ENCODE measurements around the gene ETFBKMT.
"Not testable (repeated sequence)": the region's sequence is repeated elsewhere in the genome, so short reads cannot be mapped to it uniquely, and the experiment has no call there.

The ETFBKMT gene

GRCh38 chr12:31682136-31682962, 22.9 kb downstream of the ETFBKMT start:
- no peak overlapping the region for H3K4me3 ChIP-seq (ENCODE audit: low read length)
- peak; percentile 98 for DNase-seq

GRCh38 chr12:31685801-31686200, 26.3 kb downstream of the ETFBKMT start:
- no peaks in the 10 kb centered on the region for H3K27me3 ChIP-seq (ENCODE audit: insufficient read depth, low read length, poor library complexity)
- no peak overlapping the region for H2BK120ac ChIP-seq (ENCODE audit: low read depth, low read length)
- H3K27ac ChIP-seq (ENCODE audit: low read depth, low read length) = no peak overlapping the region
- H2AK5ac ChIP-seq (ENCODE audit: low read length) = no peak overlapping the region
- no peak overlapping the region for H3K56ac ChIP-seq (ENCODE audit: low read length)
- H3K23ac ChIP-seq (ENCODE audit: low read length) = no peak overlapping the region
- WGBS (ENCODE audit: extremely low coverage, insufficient coverage, low lambda C conversion rate) = no CpG with 5 or more reads among the region's 3 CpGs
- no peaks in the 10 kb centered on the region for H3K36me3 ChIP-seq (ENCODE audit: control insufficient read depth, insufficient read depth, low read length)
- H3K79me1 ChIP-seq (ENCODE audit: low read length) = no peaks in the 10 kb centered on the region
- no peak overlapping the region for H2BK5ac ChIP-seq (ENCODE audit: low read length)
- H4K8ac ChIP-seq (ENCODE audit: low read depth, low read length) = no peak overlapping the region
- no peak overlapping the region for H3K4me3 ChIP-seq (ENCODE audit: low read length)
- no peak overlapping the region for H3K4ac ChIP-seq (ENCODE audit: low read depth, low read length)
- H3K18ac ChIP-seq (ENCODE audit: low read length) = no peak overlapping the region
- no peak overlapping the region for H3K4me2 ChIP-seq (ENCODE audit: low read length)
- no peaks in the 10 kb centered on the region for H3K4me1 ChIP-seq (ENCODE audit: control insufficient read depth, low read depth, low read length)
- DNase-seq = no peak
- no peak overlapping the region for H4K5ac ChIP-seq (ENCODE audit: low read length)
- no peak overlapping the region for H3K9ac ChIP-seq (ENCODE audit: low read length)
- no peaks in the 10 kb centered on the region for H3K79me2 ChIP-seq (ENCODE audit: control insufficient read depth, insufficient read depth, low read length)
- no peak overlapping the region for H2BK15ac ChIP-seq (replicated peaks; ENCODE audit: low read depth)

More at GRCh38 chr12:31682136-31682962, 22.9 kb downstream of the ETFBKMT start:
- Histone ChIP-seq H2BK5ac (ENCODE audit: low read length) (no peak overlapping the region), H4K5ac (ENCODE audit: low read length) (no peak overlapping the region), H3K56ac (ENCODE audit: low read length) (no peak overlapping the region), H3K36me3 (ENCODE audit: control insufficient read depth, insufficient read depth, low read length) (no peaks in the 10 kb centered on the region), H2AK5ac (ENCODE audit: low read length) (no peak overlapping the region), H3K18ac (ENCODE audit: low read length) (no peak overlapping the region), H3K4me1 (ENCODE audit: control insufficient read depth, low read depth, low read length) (no peaks in the 10 kb centered on the region), H3K79me1 (ENCODE audit: low read length) (no peaks in the 10 kb centered on the region), H2BK120ac (ENCODE audit: low read depth, low read length) (no peak overlapping the region), H3K27ac (ENCODE audit: low read depth, low read length) (no peak overlapping the region), H3K27me3 (ENCODE audit: insufficient read depth, low read length, poor library complexity) (no peaks in the 10 kb centered on the region), H3K23ac (ENCODE audit: low read length) (no peak overlapping the region), H3K9ac (ENCODE audit: low read length) (no peak overlapping the region), H3K4ac (ENCODE audit: low read depth, low read length) (peak overlapping the region; percentile 55), H3K4me2 (ENCODE audit: low read length) (no peak overlapping the region), H2BK15ac (replicated peaks; ENCODE audit: low read depth) (peak overlapping the region; percentile 88), H3K79me2 (ENCODE audit: control insufficient read depth, insufficient read depth, low read length) (no peaks in the 10 kb centered on the region), H4K8ac (ENCODE audit: low read depth, low read length) (no peak overlapping the region)
- WGBS (ENCODE audit: extremely low coverage, insufficient coverage, low lambda C conversion rate) = no CpG with 5 or more reads among the region's 10 CpGs

GRCh38 chr12:31687101-31687527, 27.6 kb downstream of the ETFBKMT start:
- no peak overlapping the region for H2BK5ac ChIP-seq (ENCODE audit: low read length)
- H3K79me2 ChIP-seq (ENCODE audit: control insufficient read depth, insufficient read depth, low read length) = no peaks in the 10 kb centered on the region
- no peak overlapping the region for H3K9ac ChIP-seq (ENCODE audit: low read length)
- no peak overlapping the region for H3K4ac ChIP-seq (ENCODE audit: low read depth, low read length)
- no peaks in the 10 kb centered on the region for H3K4me1 ChIP-seq (ENCODE audit: control insufficient read depth, low read depth, low read length)
- DNase-seq = no peak
- no peaks in the 10 kb centered on the region for H3K27me3 ChIP-seq (ENCODE audit: insufficient read depth, low read length, poor library complexity)
- H3K18ac ChIP-seq (ENCODE audit: low read length) = no peak overlapping the region
- H3K56ac ChIP-seq (ENCODE audit: low read length) = no peak overlapping the region
- no peak overlapping the region for H4K5ac ChIP-seq (ENCODE audit: low read length)
- no peaks in the 10 kb centered on the region for H3K36me3 ChIP-seq (ENCODE audit: control insufficient read depth, insufficient read depth, low read length)
- H3K27ac ChIP-seq (ENCODE audit: low read depth, low read length) = no peak overlapping the region
- no CpG with 5 or more reads among the region's 3 CpGs for WGBS (ENCODE audit: extremely low coverage, insufficient coverage, low lambda C conversion rate)
- H3K4me3 ChIP-seq (ENCODE audit: low read length) = no peak overlapping the region
- H2BK15ac ChIP-seq (replicated peaks; ENCODE audit: low read depth) = no peak overlapping the region
- H2AK5ac ChIP-seq (ENCODE audit: low read length) = no peak overlapping the region
- H3K4me2 ChIP-seq (ENCODE audit: low read length) = no peak overlapping the region
- H4K8ac ChIP-seq (ENCODE audit: low read depth, low read length) = no peak overlapping the region
- no peak overlapping the region for H2BK120ac ChIP-seq (ENCODE audit: low read depth, low read length)
- H3K23ac ChIP-seq (ENCODE audit: low read length) = no peak overlapping the region
- no peaks in the 10 kb centered on the region for H3K79me1 ChIP-seq (ENCODE audit: low read length)

GRCh38 chr12:31689921-31690320, 30.4 kb downstream of the ETFBKMT start:
- not testable (repeated sequence) for H3K4me1 ChIP-seq (ENCODE audit: control insufficient read depth, low read depth, low read length); H3K27ac ChIP-seq (ENCODE audit: low read depth, low read length); H3K79me1 ChIP-seq (ENCODE audit: low read length); H2AK5ac ChIP-seq (ENCODE audit: low read length); H2BK5ac ChIP-seq (ENCODE audit: low read length); H3K4ac ChIP-seq (ENCODE audit: low read depth, low read length); H2BK120ac ChIP-seq (ENCODE audit: low read depth, low read length); H3K36me3 ChIP-seq (ENCODE audit: control insufficient read depth, insufficient read depth, low read length); H3K27me3 ChIP-seq (ENCODE audit: insufficient read depth, low read length, poor library complexity); H4K5ac ChIP-seq (ENCODE audit: low read length); H3K9ac ChIP-seq (ENCODE audit: low read length); H4K8ac ChIP-seq (ENCODE audit: low read depth, low read length); H3K56ac ChIP-seq (ENCODE audit: low read length); H2BK15ac ChIP-seq (replicated peaks; ENCODE audit: low read depth); H3K23ac ChIP-seq (ENCODE audit: low read length); H3K18ac ChIP-seq (ENCODE audit: low read length); H3K4me2 ChIP-seq (ENCODE audit: low read length); H3K4me3 ChIP-seq (ENCODE audit: low read length); DNase-seq; H3K79me2 ChIP-seq (ENCODE audit: control insufficient read depth, insufficient read depth, low read length)
- no CpG with 5 or more reads among the region's 3 CpGs for WGBS (ENCODE audit: extremely low coverage, insufficient coverage, low lambda C conversion rate)

- DNase-seq = peak; percentile 69
- H3K4me3 ChIP-seq (ENCODE audit: low read length) = no peak overlapping the region
Measured at GRCh38 chr12:31702047-31702446, 42.6 kb downstream of the ETFBKMT start.

GRCh38 chr12:31705621-31706020, 46.1 kb downstream of the ETFBKMT start:
- no peak overlapping the region for H3K27ac ChIP-seq (ENCODE audit: low read depth, low read length)
- H2BK15ac ChIP-seq (replicated peaks; ENCODE audit: low read depth) = no peak overlapping the region
- H3K9ac ChIP-seq (ENCODE audit: low read length) = no peak overlapping the region
- no peak overlapping the region for H2AK5ac ChIP-seq (ENCODE audit: low read length)
- H3K79me1 ChIP-seq (ENCODE audit: low read length) = no peaks in the 10 kb centered on the region
- no peaks in the 10 kb centered on the region for H3K79me2 ChIP-seq (ENCODE audit: control insufficient read depth, insufficient read depth, low read length)
- no peak overlapping the region for H3K4me3 ChIP-seq (ENCODE audit: low read length)
- no peaks in the 10 kb centered on the region for H3K4me1 ChIP-seq (ENCODE audit: control insufficient read depth, low read depth, low read length)
- H3K23ac ChIP-seq (ENCODE audit: low read length) = no peak overlapping the region
- no peak overlapping the region for H3K56ac ChIP-seq (ENCODE audit: low read length)
- no peak overlapping the region for H4K8ac ChIP-seq (ENCODE audit: low read depth, low read length)
- H2BK120ac ChIP-seq (ENCODE audit: low read depth, low read length) = no peak overlapping the region
- H3K4ac ChIP-seq (ENCODE audit: low read depth, low read length) = no peak overlapping the region
- H3K27me3 ChIP-seq (ENCODE audit: insufficient read depth, low read length, poor library complexity) = no peaks in the 10 kb centered on the region
- WGBS (ENCODE audit: extremely low coverage, insufficient coverage, low lambda C conversion rate) = no CpG with 5 or more reads among the region's 2 CpGs
- no peak overlapping the region for H3K18ac ChIP-seq (ENCODE audit: low read length)
- H4K5ac ChIP-seq (ENCODE audit: low read length) = no peak overlapping the region
- DNase-seq = no peak
- no peak overlapping the region for H2BK5ac ChIP-seq (ENCODE audit: low read length)
- H3K36me3 ChIP-seq (ENCODE audit: control insufficient read depth, insufficient read depth, low read length) = no peaks in the 10 kb centered on the region
- H3K4me2 ChIP-seq (ENCODE audit: low read length) = no peak overlapping the region

More at GRCh38 chr12:31702047-31702446, 42.6 kb downstream of the ETFBKMT start:
- Histone ChIP-seq H3K4me1 (ENCODE audit: control insufficient read depth, low read depth, low read length) (no peaks in the 10 kb centered on the region), H3K27me3 (ENCODE audit: insufficient read depth, low read length, poor library complexity) (no peaks in the 10 kb centered on the region), H3K23ac (ENCODE audit: low read length) (no peak overlapping the region), H3K27ac (ENCODE audit: low read depth, low read length) (no peak overlapping the region), H2BK15ac (replicated peaks; ENCODE audit: low read depth) (no peak overlapping the region), H3K4ac (ENCODE audit: low read depth, low read length) (no peak overlapping the region), H3K56ac (ENCODE audit: low read length) (no peak overlapping the region), H3K9ac (ENCODE audit: low read length) (no peak overlapping the region), H2BK120ac (ENCODE audit: low read depth, low read length) (no peak overlapping the region), H2BK5ac (ENCODE audit: low read length) (no peak overlapping the region), H3K18ac (ENCODE audit: low read length) (peak overlapping the region; percentile 68), H3K36me3 (ENCODE audit: control insufficient read depth, insufficient read depth, low read length) (no peaks in the 10 kb centered on the region), H2AK5ac (ENCODE audit: low read length) (no peak overlapping the region), H3K4me2 (ENCODE audit: low read length) (no peak overlapping the region), H3K79me2 (ENCODE audit: control insufficient read depth, insufficient read depth, low read length) (no peaks in the 10 kb centered on the region), H3K79me1 (ENCODE audit: low read length) (no peaks in the 10 kb centered on the region), H4K8ac (ENCODE audit: low read depth, low read length) (no peak overlapping the region), H4K5ac (ENCODE audit: low read length) (no peak overlapping the region)

Data from mesendoderm (in vitro differentiated cells).